ENCODE measurements around the gene FRS2. TPM values are rescaled to one million over a fixed set of nuclear protein-coding genes. Genes with fewer than 3 reads are reported as not detected.

FRS2 gene
- total and polyA plus RNA-seq, 10 of the 15 experiments (the other 5 are each of a cell fraction or from before 2014, with no cell fraction given): 1.1 to 13.1 (median 5.9) TPM

GRCh38 chr12:69579029-69579428 lies 108.8 kb downstream of the FRS2 start:
- ChIA-PET CTCF (interaction anchor here (0.6 to 2.3 kb wide), 8 partner anchors 9 to 1154 kb away, joined by 3 to 20 read pairs (median 3); no protein-coding TSS in a partner anchor), SMC1A (ENCODE audit: uncharacterized antibody, unreplicated experiment) (interaction anchor here (0.6 to 5.1 kb wide), 5 partner anchors 8 to 224 kb away, joined by 3 to 30 read pairs (median 4); no protein-coding TSS in a partner anchor), POLR2A (interaction anchor here (0.6 kb wide), 3 partner anchors 8 to 332 kb away, joined by 3 to 7 read pairs (median 4); no protein-coding TSS in a partner anchor), RAD21 (ENCODE audit: unreplicated experiment) (interaction anchor here (1.0 to 2.3 kb wide), 3 partner anchors 9 to 222 kb away, joined by 3 to 12 read pairs (median 4); no protein-coding TSS in a partner anchor)
- ATAC-seq (peak; percentile 65), FAIRE-seq (peak; percentile 13), DNase-seq (ENCODE audit: low read depth, low spot score) (no peak)
- H3K27ac ChIP-seq (ENCODE audit: control insufficient read depth, insufficient read depth): no peak overlapping the region
- intact Hi-C loops (cut with micrococcal nuclease; ENCODE audit: unreplicated experiment) (no loop called here), in situ Hi-C loops (cut with MboI) (loop anchor here (10.0 kb wide), 2 partner anchors 194 to 424 kb away; no protein-coding TSS in a partner anchor)
- no peak overlapping the region for H3K9ac ChIP-seq (ENCODE audit: control insufficient read depth, insufficient read depth, low read length)
- H3K36me3 ChIP-seq (ENCODE audit: control insufficient read depth in 2 of 2, insufficient read depth in 2 of 2, low read length in 1 of 2): peaks cover 5 to 11% of the 10 kb centered on the region in 2 experiments
- 62% methylated on average over 4 of the region's 4 CpGs for WGBS (ENCODE audit: insufficient coverage, insufficient replicate concordance, low lambda C conversion rate, missing lambda C conversion rate)
- H3K79me2 ChIP-seq (ENCODE audit: control insufficient read depth, insufficient read depth, low read length): no peaks in the 10 kb centered on the region
- H4K20me1 ChIP-seq (ENCODE audit: control insufficient read depth, insufficient read depth): no peaks in the 10 kb centered on the region
- no peak overlapping the region for H3K4me3 ChIP-seq
- H3K4me1 ChIP-seq (ENCODE audit: control insufficient read depth, insufficient read depth, low read length): no peaks in the 10 kb centered on the region
- no peaks in the 10 kb centered on the region for H3K9me3 ChIP-seq (replicated peaks; ENCODE audit: control insufficient read depth, insufficient read depth, low read length)
- H3K4me2 ChIP-seq (ENCODE audit: control insufficient read depth, insufficient read depth): no peak overlapping the region
- TF ChIP-seq BCL3 (IDR thresholded peaks at IDR 0.05; ENCODE audit: borderline replicate concordance, insufficient read depth, low read depth, low read length, poor library complexity, severe bottlenecking) (no peak), ZNF24 (IDR thresholded peaks at IDR 0.05) (no peak), KDM1A (IDR thresholded peaks at IDR 0.05; ENCODE audit: borderline replicate concordance) (no peak), BCLAF1 (IDR thresholded peaks at IDR 0.05) (no peak), SPI1 (IDR thresholded peaks at IDR 0.05; ENCODE audit: borderline replicate concordance, insufficient read depth, low read depth, low read length) (peak; percentile 42; the same call in 1 of the 2 replicates), NBN (IDR thresholded peaks at IDR 0.05) (no peak), ZBTB11 (CRISPR knock-in tag; IDR thresholded peaks at IDR 0.05) (no peak), MAX (IDR thresholded peaks at IDR 0.05; ENCODE audit: low read depth, low read length) (no peak), POLR2AphosphoS2 (IDR thresholded peaks at IDR 0.05; ENCODE audit: low read depth, low read length) (no peak)
- H2AFZ ChIP-seq (ENCODE audit: control insufficient read depth, low read depth, low read length): no peak overlapping the region
- no peaks in the 10 kb centered on the region for H3K27me3 ChIP-seq (replicated peaks in 1 of 2; ENCODE audit: control insufficient read depth in 2 of 2, insufficient read depth in 2 of 2, low read length in 1 of 2)
- no TSS peak for BruUV-seq (replicated peaks)

All from GM12878 (cell line).